GM18507 (cell line): ENCODE measurements around the gene TTLL11.
"Not testable (repeated sequence)": the region's sequence is repeated elsewhere in the genome, so short reads cannot be mapped to it uniquely, and the experiment has no call there.

Source experiments
- DNase-seq: peaks from one replicate; pipeline ENCODE4 v3.0.0; 2011; ENCODE audit warnings: low read depth; ENCODE audit not compliant: insufficient read length; ENCODE audit errors: extremely low spot score
- FAIRE-seq: peaks from 2 replicates; lab custom pipeline; 2011; peaks lifted over from hg19 to GRCh38; lab: Jason Lieb, UNC

TTLL11 gene

DNA sequence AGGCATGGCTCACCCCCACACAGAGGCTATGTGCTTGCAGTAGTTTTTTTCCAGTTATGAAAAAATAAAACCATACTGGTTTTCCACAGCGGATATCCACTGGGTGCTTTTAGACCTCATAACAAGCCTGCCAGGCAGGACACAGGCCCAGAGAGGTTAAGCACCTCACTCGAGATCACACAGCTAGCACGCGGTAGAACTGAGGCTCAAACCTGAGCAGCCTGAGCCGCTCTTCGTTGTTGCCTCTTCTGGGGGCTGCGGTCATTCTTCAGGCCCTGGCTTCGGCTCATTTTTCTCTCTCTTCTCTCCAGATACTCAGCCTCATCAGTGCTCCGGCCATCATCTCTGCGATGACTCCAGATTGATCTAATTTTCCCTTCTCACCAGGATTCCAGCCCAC, 196.0 kb downstream of the TTLL11 start:
- DNase-seq (no peak), FAIRE-seq (no peak)

GRCh38 chr9:121896545-121896943, 196.6 kb downstream of the TTLL11 start:
- no peak for DNase-seq
- FAIRE-seq: no peak

GRCh38 chr9:121895818-121896544, 197.1 kb downstream of the TTLL11 start:
- DNase-seq: no peak
- no peak for FAIRE-seq

DNA sequence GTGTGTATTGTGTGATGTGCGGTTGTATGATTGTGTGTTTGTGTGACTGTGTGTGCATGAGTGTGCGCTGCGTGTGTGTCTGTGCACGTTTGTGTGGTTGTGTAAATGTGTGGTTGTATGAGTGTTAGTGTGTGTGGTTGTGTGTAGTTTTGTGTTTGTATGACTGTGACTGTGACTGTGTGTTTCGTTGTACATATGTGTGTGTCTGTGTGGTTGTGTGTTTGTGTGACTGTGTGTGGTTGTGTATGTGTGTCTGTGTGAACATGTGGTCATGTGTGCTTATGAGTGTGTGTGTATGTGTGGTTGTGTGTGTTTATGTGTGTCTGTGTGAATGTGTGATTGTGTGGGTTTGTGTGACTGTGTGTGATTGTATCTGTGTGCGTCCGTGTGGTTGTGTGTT, 197.8 kb downstream of the TTLL11 start:
- no peak for FAIRE-seq

DNA sequence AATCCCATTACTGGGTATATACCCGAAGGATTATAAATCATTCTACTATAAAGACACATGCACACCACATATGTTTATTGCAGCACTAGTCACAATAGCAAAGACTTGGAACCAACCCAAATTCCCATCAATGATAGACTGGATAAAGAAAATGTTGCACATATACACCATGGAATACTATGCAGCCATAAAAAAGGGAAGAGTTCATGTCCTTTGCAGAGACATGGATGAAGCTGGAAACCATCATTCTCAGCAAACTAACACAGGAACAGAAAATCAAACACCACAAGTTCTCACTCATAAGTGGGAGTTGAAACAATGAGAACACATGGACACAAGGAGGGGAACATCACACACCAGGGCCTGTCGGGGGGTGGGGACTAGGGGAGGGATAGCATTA, 198.7 kb downstream of the TTLL11 start:
- DNase-seq, FAIRE-seq: not testable (repeated sequence)

More for the DNA sequence above, 197.8 kb downstream of the TTLL11 start:
- DNase-seq: no peak

- no peak for DNase-seq
- no peak for FAIRE-seq
Observed at GRCh38 chr9:121893786-121894185, 199.3 kb downstream of the TTLL11 start.

DNA sequence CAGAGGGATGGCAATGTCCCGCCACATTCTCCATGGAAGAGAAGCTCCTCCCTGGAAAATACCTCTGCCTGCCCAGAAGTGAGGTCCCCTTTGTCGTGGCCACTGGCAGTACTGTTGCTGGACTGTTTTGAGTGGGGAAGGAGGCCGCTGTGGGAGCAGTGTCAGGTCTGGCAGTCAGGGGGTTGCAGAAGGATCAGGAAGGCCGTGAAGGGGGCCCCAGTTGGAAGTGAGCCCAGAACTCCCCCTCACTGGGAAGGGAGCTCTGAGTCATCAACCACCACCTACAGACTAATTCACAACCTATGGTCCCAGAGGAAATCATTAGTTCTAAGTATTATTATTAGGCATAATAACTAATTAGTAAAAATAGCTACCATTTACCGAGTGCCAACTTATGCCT, 200.4 kb downstream of the TTLL11 start:
- DNase-seq: no peak
- no peak for FAIRE-seq

DNA sequence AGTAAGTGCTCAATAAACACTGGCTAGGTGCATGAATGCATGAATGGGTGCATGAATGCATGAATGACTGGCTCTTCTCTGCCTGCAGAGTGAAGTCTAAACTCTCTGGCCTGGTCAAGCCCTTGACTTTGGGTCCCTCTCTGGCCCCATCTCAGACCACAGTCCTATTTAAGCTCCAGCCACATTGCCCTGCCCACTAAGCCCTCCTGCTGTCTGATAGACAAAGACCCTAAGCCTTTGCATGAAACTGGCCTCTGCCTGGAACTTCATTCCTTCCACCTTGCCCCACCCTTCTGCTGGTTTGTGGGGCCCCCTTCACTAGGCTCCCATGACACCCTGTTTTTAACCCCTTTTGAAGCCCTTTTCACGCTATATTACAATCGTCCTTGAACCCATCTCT, 202.4 kb downstream of the TTLL11 start:
- no peak for FAIRE-seq

DNA sequence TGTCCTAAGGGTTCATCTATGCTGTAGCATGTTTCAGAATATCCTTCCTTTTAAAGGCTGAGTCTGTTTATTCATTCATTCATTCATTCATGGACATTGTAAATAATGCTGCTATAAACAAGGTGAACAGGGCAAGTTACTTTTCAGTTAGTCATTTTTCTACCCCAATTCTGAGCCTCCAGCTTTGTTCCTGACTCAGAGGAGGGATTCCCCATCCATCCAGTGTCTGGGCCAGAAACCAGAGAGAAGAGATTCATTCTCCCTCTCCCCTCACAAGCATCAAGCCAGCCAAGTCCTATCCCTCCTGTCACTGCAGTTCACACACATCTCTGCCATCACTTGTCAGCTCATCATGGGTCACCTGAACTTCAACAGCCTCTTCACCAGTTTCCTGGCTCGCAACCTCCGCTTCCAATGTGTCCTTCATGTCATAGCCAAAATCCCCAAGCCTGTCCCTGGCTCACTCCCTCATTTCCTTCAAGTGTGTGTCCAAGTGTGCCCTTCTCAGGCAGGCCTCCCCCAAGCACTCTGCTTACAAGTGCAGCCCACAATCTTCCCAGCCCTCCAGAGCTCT, 203.0 kb downstream of the TTLL11 start:
- no peak for FAIRE-seq

More for the DNA sequence above, 202.4 kb downstream of the TTLL11 start:
- no peak for DNase-seq

GRCh38 chr9:121888438-121888775, 204.7 kb downstream of the TTLL11 start:
- FAIRE-seq (no peak), DNase-seq (no peak)

More for the DNA sequence above, 203.0 kb downstream of the TTLL11 start:
- no peak for DNase-seq

DNA sequence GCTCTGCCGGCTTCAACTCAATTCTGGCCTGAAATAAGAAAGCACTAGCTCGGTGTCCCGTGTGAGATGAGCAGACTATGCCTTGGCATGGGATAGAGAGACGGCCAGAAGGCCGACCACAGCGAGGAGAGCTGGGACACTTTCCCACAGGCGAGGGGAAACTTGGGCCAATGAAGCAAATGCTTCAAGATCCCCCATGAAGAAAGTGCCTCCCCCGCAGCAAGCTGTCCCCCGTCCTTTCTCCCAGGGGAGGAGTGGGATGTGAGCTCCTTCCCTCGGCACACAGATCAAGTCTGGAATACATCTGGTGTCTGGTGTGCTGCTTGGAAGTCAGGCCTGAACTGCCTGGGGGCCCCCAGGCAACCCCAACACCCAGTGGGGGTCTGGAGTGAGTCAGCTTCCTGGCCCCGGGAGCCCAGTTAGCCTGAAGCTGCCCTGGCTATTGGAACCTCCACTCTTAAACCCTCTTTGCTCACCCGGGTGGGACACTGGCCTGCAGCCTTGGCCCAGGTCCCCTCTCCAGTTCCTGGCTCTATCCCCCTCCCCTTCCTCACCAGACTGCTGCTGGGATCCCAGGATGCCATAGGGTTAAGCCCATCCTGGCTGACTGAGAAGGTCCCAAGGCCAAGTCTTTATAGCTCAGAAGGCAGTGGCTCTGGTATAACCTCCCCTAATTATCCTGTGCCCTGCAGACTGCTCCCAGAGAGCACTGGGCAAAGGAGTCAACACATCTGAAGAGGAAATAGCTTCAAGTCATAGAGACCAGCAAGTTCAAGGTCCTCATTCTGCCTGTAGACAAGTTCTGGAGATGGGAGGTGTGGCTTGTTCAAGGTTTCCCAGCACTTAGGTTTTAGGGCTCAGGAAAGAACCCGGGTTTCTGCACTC, 205.3 kb downstream of the TTLL11 start:
- DNase-seq: no peak
- no peak for FAIRE-seq

- DNase-seq: no peak
- no peak for FAIRE-seq
Observed at GRCh38 chr9:121886759-121887485, 206.2 kb downstream of the TTLL11 start.

- peak; percentile 21 for FAIRE-seq
- no peak for DNase-seq
Observed at GRCh38 chr9:121885345-121885901, 207.7 kb downstream of the TTLL11 start.

- no peak for FAIRE-seq
Observed at GRCh38 chr9:121884057-121884541, 209.0 kb downstream of the TTLL11 start.

GRCh38 chr9:121883281-121884056, 209.6 kb downstream of the TTLL11 start:
- DNase-seq: no peak

More at GRCh38 chr9:121884057-121884541, 209.0 kb downstream of the TTLL11 start:
- no peak for DNase-seq

DNA sequence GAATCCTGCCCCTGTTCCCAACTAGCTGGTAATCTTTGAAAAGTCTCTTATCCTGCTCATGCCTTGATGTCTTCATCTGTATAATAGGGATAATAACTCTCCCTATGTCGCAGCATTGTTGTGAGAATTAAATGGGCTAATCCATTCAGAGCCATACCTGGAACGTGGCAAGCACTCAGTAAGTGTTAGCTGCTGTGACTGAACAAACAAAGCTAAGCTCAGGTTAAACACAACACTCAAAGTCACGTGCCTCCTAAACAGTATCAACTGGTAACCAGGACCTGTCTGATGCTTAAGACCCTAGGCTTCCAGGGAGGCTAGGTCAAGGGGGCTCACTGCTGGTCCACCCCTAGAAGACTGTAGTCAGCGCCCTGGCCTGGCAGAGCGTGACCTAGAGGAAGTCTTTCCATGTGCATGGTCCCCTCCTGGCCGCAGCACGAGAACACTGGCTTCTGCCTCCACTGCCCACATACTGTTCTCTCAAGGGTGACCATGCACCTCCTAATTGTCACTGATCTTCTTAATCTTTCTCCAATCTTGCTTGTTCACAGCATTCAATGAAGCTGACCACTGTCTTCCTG, 211.1 kb downstream of the TTLL11 start:
- DNase-seq (no peak), FAIRE-seq (no peak)

More at GRCh38 chr9:121883281-121884056, 209.6 kb downstream of the TTLL11 start:
- no peak for FAIRE-seq

GRCh38 chr9:121880343-121880898, 212.7 kb downstream of the TTLL11 start:
- no peak for DNase-seq
- FAIRE-seq: no peak

DNA sequence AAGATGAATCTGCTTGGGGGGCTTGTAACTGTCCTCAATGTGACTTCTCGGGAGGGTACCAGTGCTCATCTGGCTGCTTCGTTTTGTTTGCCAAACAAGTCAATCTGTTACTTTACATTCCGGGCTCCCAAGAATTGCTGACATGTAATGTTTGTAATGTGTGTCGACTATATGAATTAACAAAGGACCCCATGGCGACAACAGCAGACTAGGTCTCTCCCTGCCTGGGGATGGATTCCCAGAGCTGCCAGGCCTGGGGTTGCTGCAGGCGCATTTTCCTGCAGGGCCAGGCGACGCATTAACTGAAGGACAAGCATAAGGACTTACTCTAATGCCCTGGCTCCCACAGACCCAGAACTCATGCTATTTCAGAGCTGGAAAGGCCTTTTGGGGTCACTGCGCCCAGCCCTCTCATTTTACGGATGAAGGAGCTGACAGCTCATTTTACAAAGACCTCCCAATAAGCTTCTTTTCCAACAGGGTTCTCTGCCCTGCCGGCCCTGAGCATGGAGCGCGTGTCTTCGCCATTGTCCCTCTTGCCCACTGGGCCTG, 214.8 kb downstream of the TTLL11 start:
- DNase-seq (no peak), FAIRE-seq (no peak)
